ENCODE data around the gene UGT1A6.
"Not testable (repeated sequence)": the region's sequence is repeated elsewhere in the genome, so short reads cannot be mapped to it uniquely, and the experiment has no call there.

The UGT1A6 gene

DNA sequence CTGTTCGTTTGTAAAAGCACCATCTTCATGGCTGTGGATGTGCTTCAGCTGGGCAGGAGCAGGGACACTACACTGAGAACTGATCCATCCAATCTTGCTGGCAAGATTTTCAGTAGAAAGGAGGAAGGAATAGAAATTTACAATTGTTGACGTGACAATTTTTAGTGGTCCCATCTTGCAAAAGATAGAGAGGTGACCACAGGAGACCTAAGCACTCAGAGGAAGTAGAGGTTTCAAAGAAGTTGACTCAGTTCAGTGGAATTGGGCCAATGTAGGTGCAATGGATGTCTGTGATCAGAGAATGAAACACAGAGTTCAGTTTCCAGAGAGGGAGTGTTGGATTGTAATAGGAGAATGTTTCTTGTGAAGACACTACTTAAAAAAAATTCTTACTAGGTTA lies 21.4 kb downstream of the UGT1A6 start:
- Mint-ChIP-seq H3K9me3 (no peaks in the 10 kb centered on the region), H3K27me3 (ENCODE audit: low read depth) (peaks cover 26% of the 10 kb centered on the region), H3K36me3 (ENCODE audit: low read depth) (no peaks in the 10 kb centered on the region), H3K4me1 (no peaks in the 10 kb centered on the region), H3K4me3 (no peak overlapping the region), H3K27ac (no peak overlapping the region)
- TF ChIP-seq, protein P1, sequence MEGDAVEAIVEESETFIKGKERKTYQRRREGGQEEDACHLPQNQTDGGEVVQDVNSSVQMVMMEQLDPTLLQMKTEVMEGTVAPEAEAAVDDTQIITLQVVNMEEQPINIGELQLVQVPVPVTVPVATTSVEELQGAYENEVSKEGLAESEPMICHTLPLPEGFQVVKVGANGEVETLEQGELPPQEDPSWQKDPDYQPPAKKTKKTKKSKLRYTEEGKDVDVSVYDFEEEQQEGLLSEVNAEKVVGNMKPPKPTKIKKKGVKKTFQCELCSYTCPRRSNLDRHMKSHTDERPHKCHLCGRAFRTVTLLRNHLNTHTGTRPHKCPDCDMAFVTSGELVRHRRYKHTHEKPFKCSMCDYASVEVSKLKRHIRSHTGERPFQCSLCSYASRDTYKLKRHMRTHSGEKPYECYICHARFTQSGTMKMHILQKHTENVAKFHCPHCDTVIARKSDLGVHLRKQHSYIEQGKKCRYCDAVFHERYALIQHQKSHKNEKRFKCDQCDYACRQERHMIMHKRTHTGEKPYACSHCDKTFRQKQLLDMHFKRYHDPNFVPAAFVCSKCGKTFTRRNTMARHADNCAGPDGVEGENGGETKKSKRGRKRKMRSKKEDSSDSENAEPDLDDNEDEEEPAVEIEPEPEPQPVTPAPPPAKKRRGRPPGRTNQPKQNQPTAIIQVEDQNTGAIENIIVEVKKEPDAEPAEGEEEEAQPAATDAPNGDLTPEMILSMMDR (IDR thresholded peaks at IDR 0.05; ENCODE audit: unreplicated experiment in 3 of 3): no peak

DNA sequence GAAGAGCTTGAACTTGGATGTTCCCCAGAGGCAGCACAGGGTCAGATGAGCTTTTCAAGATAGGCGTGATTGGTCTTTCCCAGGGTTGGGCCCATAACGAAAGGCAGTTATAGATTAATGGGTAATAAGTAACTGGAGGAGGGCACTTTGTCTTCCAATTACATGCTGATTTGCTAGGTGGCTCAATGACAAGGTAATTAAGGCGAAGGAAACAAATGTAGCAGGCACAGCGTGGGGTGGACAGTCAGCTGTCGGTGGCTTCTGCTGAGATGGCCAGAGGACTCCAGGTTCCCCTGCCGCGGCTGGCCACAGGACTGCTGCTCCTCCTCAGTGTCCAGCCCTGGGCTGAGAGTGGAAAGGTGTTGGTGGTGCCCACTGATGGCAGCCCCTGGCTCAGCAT lies 25.9 kb downstream of the UGT1A6 start, which contains the start of gene UGT1A4:
UGT1A4 (plus strand) TSS at position 185 of the 400 bp plus-strand sequence; CDS start at position 270, 85 bp downstream.
- Mint-ChIP-seq H3K4me3 (no peak within 1 kb of the TSS), H3K36me3 (ENCODE audit: low read depth) (no peaks in the 10 kb centered on the region), H3K27me3 (ENCODE audit: low read depth) (peaks cover 26% of the 10 kb centered on the region), H3K4me1 (no peaks in the 10 kb centered on the region), H3K27ac (no peak within 1 kb of the TSS), H3K9me3 (peaks cover 6% of the 10 kb centered on the region)
- TF ChIP-seq, protein P1 (IDR thresholded peaks at IDR 0.05; ENCODE audit: unreplicated experiment in 3 of 3): no peak

DNA sequence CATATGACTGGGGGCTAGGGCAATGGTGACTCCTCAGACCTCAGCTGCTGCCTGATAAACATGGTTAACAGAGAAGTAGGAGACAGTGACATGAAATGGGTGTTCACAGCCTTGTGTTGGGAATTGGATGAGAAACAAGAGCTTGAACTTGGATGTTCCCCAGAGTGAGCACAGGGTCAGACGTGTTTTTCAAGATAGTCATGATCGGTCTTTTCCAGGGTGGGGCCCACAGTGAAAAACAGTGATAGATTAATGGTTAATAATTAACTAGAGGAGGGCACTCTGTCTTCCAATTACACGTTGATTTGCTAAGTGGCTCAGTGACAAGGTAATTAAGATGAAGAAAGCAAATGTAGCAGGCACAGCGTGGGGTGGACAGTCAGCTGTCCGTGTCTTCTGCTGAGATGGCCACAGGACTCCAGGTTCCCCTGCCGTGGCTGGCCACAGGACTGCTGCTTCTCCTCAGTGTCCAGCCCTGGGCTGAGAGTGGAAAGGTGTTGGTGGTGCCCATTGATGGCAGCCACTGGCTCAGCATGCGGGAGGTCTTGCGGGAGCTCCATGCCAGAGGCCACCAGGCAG lies 36.1 kb downstream of the UGT1A6 start, which contains the start of gene UGT1A3:
UGT1A3 (plus strand) TSS at position 320 of the 579 bp plus-strand sequence; CDS start at position 405, 85 bp downstream.
- H3K4me1 Mint-ChIP-seq: no peaks in the 10 kb centered on the region
- H3K27ac Mint-ChIP-seq: no peak within 1 kb of the TSS
- H3K27me3 Mint-ChIP-seq (ENCODE audit: low read depth): peaks cover 9% of the 10 kb centered on the region
- no peak within 1 kb of the TSS for H3K4me3 Mint-ChIP-seq
- no peaks in the 10 kb centered on the region for H3K36me3 Mint-ChIP-seq (ENCODE audit: low read depth)
- H3K9me3 Mint-ChIP-seq: peaks cover 6% of the 10 kb centered on the region
- TF ChIP-seq, protein P1 (IDR thresholded peaks at IDR 0.05; ENCODE audit: unreplicated experiment in 3 of 3): no peak

DNA sequence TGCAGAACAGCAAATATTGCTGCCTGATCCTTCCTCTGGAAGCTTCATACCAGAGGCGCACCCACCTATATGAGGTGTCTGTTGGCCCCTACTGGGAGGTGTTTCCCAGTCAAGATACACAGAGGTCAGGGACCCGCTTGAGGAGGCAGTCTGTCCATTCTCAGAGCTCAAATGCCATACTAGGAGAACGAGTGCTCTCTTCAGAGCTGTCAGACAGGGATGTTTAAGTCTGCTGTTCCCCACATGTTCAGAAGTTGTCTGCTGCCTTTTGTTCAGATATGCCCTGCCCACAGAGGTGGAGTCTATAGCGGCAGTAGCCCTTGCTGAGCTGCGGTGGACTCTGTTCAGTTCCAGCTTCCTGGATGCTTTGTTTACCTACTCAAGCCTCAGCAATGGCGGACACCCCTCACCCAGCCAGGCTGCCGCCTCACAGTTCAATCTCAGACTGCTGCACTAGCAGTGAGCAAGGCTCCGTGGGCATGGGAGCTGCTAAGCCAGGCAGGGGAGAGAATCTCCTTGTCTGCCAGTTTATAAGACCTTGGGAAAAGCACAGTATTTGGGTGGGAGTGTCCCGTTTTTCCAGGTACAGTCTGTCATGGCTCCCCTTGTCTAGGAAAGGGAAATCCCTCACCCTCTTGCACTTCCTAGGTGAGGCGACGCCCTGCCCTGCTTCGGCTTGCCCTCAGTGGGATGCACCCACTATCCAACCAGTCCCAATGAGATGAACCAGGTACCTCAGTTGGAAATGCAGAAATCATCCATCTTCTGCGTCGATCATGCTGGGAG lies 44.4 kb downstream of the UGT1A6 start:
- H3K9me3 Mint-ChIP-seq; H3K27ac Mint-ChIP-seq; H3K4me3 Mint-ChIP-seq; H3K27me3 Mint-ChIP-seq (ENCODE audit: low read depth); H3K36me3 Mint-ChIP-seq (ENCODE audit: low read depth); H3K4me1 Mint-ChIP-seq: not testable (repeated sequence)

DNA sequence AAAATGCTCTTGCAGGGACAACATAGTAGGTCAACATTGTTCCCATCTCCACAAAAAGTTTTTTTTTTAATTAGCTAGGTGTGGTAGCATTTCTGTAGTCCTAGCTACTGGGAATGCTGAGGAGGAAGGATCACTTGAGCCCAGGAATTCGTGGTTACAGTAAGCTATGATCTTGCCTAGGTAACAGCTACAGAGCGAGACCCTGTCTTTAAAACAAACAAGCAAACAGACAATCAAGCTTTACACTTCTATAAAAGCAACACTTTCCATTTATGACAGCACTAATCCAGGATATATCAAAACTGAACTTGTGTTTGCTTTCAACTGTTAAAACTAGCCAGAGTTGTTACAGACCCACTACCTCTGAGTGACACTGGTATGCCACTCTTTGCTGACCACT lies 48.2 kb downstream of the UGT1A6 start:
- no peaks in the 10 kb centered on the region for H3K36me3 Mint-ChIP-seq (ENCODE audit: low read depth)
- no peak overlapping the region for H3K27ac Mint-ChIP-seq
- TF ChIP-seq, protein P1 (IDR thresholded peaks at IDR 0.05; ENCODE audit: unreplicated experiment in 3 of 3): no peak
- no peak overlapping the region for H3K4me3 Mint-ChIP-seq
- H3K9me3 Mint-ChIP-seq: no peaks in the 10 kb centered on the region
- H3K27me3 Mint-ChIP-seq (ENCODE audit: low read depth): no peaks in the 10 kb centered on the region
- H3K4me1 Mint-ChIP-seq: no peaks in the 10 kb centered on the region

DNA sequence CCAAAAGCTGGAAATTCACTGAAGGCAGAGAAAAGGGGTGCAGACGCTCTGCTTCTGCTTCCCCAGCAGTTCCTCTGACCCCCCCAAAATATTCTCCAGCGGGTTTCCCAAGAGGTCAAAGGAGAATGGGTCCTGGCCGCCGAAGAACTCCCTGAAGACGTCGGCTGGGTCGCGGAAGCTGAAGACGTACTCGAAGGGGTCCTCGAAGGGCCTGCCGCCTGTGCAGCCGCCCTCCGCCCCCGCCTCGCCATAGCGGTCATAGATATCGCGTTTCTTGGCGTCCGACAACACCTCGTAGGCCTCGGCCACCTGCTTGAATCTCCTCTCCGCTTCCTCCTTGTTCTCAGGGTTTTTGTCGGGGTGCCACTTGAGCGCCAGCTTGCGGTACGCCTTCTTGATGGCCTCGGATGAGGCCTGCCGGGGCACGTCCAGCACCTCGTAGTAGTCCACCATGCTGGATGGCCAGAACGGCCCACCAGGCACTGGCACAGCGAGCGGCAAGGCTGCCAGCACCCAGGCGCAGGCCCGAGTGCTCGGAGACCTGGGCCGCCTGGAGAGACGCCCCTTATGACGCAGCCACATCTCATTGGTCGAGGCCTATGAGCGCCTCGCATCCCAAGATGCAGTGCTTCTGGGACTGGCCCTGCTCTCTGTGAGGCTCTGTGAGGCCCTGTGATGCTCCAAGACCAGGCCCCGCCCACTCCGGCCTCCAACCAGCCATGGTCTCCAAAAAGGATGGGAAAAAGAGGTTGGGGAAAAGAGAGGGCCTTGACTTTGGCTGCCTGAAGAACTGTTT lies 51.0 kb downstream of the UGT1A6 start:
- Mint-ChIP-seq H3K4me3 (no peak overlapping the region), H3K4me1 (no peaks in the 10 kb centered on the region), H3K27me3 (ENCODE audit: low read depth) (peaks cover 8% of the 10 kb centered on the region), H3K36me3 (ENCODE audit: low read depth) (no peaks in the 10 kb centered on the region), H3K9me3 (peaks cover 13% of the 10 kb centered on the region), H3K27ac (no peak overlapping the region)
- TF ChIP-seq, protein P1 (IDR thresholded peaks at IDR 0.05; ENCODE audit: unreplicated experiment in 3 of 3): no peak
